GM21786 (cell line): ENCODE measurements around the gene RPIA.
"Not testable (repeated sequence)": the region's sequence is repeated elsewhere in the genome, so short reads cannot be mapped to it uniquely, and the experiment has no call there.

Source experiments
- ATAC-seq: cut with Tn5 transposase; IDR thresholded peaks from one replicate; pipeline ENCODE4 v1.9.1; 2021; ENCODE audit not compliant: unreplicated experiment

The RPIA gene

DNA sequence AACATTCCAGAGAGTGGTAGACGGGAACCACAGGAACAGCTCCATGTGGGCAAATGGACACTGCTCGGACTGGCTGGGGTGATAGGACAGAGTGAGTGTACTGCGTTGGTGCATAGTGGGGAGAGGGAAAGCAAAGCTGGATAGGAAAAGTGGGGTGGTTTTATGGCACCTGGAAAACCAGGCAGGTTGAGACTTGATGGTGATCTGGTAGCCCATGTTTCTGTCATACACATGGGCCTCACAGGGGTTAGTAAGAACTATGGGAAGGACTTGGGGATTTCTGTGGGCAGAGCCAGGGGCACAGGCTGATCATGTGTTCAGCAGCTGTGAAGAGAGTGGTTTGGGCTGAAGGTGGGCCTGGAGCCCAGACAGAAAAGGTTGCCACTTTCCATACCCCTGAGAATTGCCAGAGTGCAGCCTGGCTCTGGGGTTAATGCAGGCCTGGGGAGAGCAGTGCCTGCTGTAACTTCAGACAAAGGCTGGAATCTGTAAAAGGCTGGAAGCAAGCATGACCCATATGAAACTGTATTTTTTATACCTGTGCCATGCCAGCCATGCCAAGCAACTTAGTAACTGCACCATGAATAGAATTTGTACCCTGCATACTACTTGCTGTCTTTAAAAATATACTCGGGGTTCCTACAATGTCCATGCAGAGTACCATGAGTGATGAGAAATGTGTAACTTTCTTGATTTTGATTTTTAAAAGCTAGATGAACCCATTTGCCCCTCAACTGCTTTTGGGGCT lies 41.9 kb downstream of the RPIA start:
- no peak for ATAC-seq

DNA sequence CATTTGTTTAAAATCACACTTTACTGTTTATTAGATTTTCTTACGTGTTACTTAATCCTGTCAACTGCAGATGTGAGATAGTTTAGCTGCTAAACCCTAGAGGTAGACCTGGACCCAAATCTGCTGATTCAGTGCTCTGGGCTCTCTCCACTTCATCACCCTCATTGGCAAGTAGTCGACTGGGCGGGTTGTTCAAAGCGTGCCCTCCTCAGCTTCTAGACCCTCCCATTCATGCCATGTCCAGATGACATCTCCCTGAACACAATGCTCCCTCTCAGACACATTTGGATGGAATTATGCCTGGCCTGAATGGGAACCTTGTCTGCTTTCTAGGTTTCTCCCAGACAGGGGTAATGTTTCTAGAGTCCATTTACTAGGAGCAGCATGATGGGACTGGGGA lies 43.7 kb downstream of the RPIA start:
- no peak for ATAC-seq

DNA sequence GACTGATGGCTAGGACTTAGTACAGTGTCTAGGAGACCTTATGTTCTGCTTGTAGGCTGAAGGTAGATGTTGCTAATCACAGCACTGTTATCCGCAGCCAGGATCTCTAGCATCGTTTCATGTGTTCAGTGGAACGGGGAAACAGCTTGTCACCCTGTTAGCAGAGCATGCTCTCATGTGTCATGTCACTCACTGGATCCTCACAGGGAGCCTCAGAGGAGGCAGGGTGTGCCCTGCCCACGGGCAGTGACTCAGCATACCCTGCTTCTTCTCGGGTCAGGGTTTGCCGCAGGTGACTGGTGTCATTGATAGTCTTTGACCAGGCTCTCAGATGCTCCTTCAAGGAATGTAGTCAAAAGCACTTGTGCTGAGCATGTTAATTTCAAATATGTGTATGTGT lies 44.4 kb downstream of the RPIA start:
- ATAC-seq, result no peak

- ATAC-seq, result no peak
Observed at GRCh38 chr2:88736437-88736836, 45.0 kb downstream of the RPIA start.

GRCh38 chr2:88737385-88737784 lies 45.9 kb downstream of the RPIA start:
- no peak for ATAC-seq

DNA sequence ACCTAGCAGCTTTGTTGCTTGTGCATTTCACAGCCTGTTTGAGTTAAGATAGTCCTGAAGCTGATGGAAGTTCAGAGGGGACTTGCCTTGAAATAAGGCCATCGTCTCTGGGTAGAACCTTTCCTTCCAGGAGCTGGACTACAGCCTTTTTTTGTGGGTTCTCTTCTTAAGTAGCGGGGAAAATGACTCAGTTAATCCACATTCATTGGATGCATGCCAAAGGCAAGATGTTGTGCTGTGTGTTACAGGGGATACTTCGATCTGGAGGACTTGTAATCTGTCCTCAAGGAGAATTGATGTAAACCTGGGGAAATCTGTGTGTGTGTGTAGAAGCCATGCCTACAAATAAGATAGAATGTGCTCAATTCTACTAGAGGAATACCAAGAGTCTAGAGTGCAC lies 46.8 kb downstream of the RPIA start:
- no peak for ATAC-seq

DNA sequence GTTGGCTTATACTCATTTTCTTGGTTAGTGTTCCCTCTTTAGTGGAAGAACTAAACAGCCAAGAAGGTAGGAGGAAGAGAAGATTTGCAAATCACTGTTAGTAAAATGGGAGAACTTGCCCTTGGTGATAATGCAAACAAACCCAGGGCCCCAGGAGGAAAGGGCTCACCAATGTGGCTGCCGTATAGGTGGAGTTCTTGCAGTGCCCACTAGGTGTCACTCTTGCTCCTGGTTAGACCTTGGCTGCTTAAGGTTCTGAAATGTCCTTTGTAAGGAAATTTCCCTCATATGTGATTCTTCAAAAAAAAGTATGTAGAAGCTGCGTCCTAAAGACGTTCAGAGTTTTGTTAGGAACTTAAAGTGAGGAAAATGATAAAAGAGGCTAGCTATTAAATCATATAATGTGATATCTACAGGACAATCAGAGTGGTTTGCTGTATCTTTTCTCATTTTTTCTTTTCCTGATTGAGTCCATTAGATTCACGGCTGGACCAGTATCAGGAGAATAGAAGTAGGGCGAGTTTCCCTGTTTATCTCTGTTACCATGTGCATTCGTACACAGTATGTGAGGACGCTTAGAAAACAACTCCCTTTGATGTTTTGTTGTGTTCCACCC lies 48.6 kb downstream of the RPIA start:
- ATAC-seq, result peak; percentile 88

DNA sequence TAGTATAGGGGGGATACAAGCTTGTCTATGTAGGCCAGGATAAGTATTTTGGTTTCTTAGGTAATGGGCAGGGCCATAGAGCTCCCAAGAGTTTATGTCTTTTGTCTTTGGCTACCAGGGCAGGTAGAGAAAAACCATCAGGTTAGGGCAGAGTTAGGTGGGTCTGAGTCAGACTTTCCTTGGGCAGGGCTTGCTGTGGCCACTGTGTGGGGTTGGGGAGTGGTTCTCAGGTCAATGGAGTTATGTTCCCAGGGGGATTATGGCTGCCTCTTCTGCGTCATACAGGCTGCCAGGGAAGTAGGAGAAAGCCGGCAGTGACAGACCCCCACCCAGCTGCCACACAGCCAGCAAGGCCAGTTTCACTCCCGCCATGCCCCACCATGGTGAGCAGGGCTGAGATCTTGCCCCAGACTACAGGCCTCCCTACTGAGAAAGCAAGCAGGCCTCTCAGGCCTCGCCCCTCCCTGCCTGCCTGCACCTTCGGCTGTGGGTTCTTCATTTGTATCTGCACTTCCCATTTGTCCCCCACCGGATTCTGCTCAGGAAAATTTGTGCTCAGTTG lies 55.5 kb downstream of the RPIA start:
- ATAC-seq, result no peak

DNA sequence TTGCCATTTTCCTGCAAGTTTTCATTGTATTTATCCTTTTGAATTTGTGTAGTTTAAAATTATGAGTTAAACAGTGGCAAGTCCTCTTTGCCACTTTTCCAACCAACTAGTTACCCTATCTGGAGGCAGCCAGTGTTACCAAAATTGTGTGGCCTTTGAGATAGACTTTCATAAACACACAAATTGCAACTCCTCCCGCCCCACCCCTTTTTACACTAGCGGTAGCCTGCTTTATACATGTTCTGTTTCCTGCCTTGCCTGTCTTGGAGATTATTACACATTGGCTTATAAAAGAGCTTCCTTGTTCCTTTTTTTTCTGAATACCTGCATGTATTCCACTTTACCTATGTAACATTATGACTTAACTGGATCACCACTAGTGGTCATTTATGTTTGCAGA lies 56.5 kb downstream of the RPIA start:
- no peak for ATAC-seq

DNA sequence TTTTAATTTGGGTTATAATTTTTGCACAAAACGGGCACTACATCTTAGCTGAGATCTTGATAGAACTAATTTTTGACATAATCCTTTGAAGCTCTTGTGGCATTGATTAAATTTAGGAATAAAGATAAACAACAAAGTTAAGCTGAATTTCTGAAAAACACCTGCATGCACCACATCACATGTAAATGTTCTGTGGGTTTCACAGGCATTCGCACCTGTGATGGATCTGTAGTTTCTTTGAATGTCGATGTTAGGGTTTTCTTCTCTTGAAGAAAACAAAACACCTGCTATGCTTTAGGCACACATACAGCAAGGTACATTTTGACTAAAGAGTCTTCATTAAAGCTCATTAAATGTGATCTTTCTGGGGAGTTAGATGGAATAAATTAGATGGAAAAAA lies 60.3 kb downstream of the RPIA start:
- ATAC-seq, result no peak

- ATAC-seq, result peak; percentile 92
Observed at GRCh38 chr2:88753833-88754584, 62.5 kb downstream of the RPIA start.

DNA sequence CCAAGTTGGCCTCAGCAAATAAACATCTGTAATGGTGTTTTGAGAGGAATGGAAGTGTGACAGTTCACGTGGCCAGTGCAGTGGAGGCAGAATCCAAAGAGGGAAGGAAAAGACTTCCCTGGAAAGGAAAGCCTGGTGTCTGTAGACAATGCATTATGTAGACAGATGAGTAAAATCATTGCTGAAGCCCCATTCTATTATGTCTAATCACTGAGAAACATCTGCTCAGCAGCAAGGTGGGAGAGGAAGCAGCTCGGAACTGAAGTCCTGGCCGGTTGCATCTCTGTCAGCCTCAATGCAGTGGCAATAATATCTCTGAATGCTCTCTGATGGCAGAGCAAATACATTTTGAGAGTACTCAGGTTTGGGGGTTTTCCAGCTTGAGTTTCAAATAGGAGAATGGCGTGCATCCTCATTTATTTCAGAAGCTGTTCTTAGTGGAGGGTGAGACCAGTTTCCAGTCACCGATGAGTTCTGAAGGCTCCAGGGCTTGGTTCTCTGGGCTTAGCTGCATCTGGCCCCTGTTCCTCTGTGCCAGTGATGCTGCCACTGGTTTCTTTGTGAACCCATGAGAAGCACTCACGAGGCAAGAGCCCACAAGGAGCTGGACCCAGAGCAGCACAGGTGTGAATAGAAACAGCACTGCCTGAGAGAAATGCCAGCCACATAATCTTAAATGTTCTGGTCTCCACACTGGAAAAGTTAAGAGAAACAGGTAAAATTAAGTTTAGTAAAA lies 63.3 kb downstream of the RPIA start:
- peak; percentile 27 for ATAC-seq

GRCh38 chr2:88755836-88756235 lies 64.4 kb downstream of the RPIA start:
- no peak for ATAC-seq

DNA sequence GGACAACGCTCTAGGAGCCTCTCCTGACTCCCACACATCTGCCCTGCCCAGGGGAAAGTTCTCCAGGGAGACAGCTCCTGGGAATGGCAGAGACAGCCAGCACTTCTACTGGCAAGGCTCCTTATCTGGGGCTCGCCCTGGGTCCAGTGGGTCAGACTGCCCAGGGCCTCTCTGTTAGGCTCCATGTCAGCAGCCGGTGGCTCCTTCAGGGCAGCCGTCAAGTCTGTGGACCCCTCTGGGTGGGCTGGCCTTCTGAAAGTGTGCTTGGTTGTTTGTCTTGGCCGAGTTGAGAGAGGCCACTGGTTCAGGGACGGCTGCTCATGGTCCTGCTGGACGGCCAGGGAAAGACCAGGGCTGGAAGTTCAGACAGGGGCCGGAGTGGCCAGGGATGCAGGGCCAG lies 65.6 kb downstream of the RPIA start:
- ATAC-seq, result no peak

DNA sequence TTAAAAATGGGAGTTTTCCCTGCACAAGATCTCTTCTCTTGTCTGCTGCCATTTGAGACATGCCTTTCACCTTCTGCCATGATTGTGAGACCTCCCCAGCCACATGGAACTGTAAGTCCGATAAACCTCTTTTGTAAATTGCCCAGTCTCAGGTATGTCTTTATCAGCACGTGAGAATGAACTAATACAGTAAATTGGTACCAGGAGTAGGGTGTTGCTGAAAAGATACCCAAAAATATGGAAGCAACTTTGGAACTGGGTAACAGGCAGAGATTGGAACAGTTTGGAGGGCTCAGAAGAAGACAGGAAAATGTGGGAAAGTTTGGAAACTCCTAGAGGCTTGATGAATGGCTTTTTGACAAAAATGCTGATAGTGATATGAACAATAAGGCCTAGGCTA lies 67.2 kb downstream of the RPIA start:
- ATAC-seq, result not testable (repeated sequence)

DNA sequence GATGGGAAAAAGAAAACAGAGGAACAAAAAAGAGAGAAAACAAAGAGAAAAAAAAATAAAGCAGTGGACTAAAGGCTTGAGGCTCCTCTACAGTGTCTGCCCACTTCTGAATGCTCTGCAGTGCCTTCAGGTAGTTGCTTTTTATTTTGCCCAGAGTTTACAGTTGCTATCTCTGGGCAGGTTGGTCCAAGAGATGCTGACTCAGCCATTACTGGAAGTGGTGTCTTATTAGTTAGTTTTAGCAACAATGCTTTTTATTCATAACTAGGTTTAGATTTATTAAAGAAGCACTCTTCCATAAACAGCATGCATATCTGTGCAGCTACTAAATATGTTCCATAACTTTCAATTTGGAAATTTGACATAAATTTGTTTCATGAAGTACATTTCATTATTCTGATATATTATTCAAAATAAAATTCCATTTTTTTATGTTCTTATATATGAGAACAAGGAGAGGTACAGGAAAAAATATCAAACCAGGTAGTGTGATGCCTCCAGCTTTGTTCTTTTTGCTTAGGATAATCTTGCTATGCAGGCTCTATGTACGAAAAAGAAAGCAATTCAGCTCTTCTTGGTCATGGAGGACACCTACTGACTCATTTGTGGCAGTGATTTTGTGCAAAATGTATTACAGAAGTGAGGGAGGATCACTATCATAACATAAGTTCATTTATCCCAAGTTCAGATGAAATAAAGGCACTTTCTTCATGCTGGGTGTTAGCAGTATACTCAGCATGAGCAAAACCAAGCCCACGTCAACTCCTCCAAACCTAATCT lies 69.5 kb downstream of the RPIA start:
- no peak for ATAC-seq

DNA sequence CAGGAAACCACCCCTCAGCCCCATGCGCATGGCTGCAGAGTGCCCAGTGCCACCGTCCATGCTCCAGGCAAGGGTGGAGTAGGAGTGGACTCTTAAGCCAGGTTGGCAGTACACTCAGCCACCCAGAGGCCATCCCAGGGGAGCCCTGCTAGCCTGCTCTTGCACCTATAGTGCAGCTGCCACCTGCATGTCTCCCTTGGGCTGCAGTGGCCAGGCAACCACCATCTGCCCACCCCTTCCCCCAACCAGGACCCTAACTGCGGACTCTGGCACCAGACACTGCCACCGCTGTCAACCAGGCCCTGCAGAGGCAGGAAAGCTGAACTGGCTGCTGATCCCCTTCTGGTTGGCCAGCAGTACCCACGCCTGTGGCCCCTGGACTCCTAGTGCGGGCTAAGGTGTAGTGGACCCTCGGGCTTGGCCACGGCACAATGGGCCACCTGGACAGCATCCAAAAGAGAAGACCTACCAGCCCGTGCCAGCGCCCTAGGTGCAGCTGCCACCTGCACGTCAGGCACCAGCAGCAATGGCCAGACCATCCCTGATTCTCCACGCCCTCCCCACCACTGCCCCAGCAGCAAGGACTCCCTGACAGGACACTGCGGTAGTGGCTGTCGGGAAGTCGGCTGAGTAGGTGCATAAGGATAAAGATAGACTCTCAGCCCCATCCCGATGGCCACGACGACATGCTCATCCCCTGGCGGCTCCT lies 72.8 kb downstream of the RPIA start:
- ATAC-seq, result no peak

- ATAC-seq, result no peak
Observed at GRCh38 chr2:88764850-88765153, 73.3 kb downstream of the RPIA start.

GRCh38 chr2:88765154-88765888 lies 73.8 kb downstream of the RPIA start:
- ATAC-seq, result no peak
